K562 (cell line): ENCODE measurements around the gene UBR7. TPM values are rescaled to one million over a fixed set of nuclear protein-coding genes. Genes with fewer than 3 reads are reported as not detected.

ENCODE experiments used
- ARNT ChIP-seq, 2 experiments: fragments of 450-650 bp; IDR thresholded peaks; 2 replicates each; pipeline ENCODE4 v1.6.1; 2016; ENCODE audit warnings: mild to moderate bottlenecking in 1 of 2
- ATF4 ChIP-seq: fragments of 450-650 bp; formaldehyde crosslinking; IDR thresholded peaks from 2 replicates; pipeline ENCODE4 v1.4.0; 2022; ENCODE audit warnings: mild to moderate bottlenecking, moderate library complexity
- BCOR ChIP-seq: fragments of 450-650 bp; IDR thresholded peaks from 2 replicates; pipeline ENCODE4 v1.6.1; 2016
- BRCA1 ChIP-seq, 2 experiments: fragments of 450-650 bp in 1 of 2; sonication (generic) in 1 of 2; formaldehyde crosslinking in 1 of 2; IDR thresholded peaks; 2 replicates each; pipeline versions ENCODE4 v1.5.0 to v1.6.1; 2017 to 2020; ENCODE audit warnings: mild to moderate bottlenecking in 1 of 2, missing genetic modification reagents in 1 of 2
- CBFB ChIP-seq: sonication (generic); formaldehyde crosslinking; IDR thresholded peaks from 2 replicates; pipeline ENCODE4 v1.4.0; 2020; ENCODE audit warnings: mild to moderate bottlenecking, missing genetic modification reagents
- CXXC5 ChIP-seq: fragments of 250-450 bp; sonication (Bioruptor Pico); IDR thresholded peaks from 2 replicates; pipeline ENCODE4 v1.8.0; 2022; ENCODE audit warnings: inconsistent platforms, mild to moderate bottlenecking, moderate library complexity
- E2F5 ChIP-seq: sonication (generic); formaldehyde crosslinking; IDR thresholded peaks from 2 replicates; pipeline ENCODE4 v1.8.0; 2022; ENCODE audit warnings: mild to moderate bottlenecking, missing genetic modification reagents
- ETS1 ChIP-seq: conservative IDR thresholded peaks from 2 replicates; pipeline ENCODE4 v1.6.1; 2011; ENCODE audit warnings: low read depth, mild to moderate bottlenecking, low read length; ENCODE audit not compliant: control insufficient read depth
- HDAC2 ChIP-seq: fragments of 450-650 bp; IDR thresholded peaks from 2 replicates; pipeline ENCODE4 v1.6.1; 2016; ENCODE audit warnings: mild to moderate bottlenecking
- HDGF ChIP-seq: fragments of 450-650 bp; IDR thresholded peaks from 2 replicates; pipeline ENCODE4 v1.6.1; 2016
- HNRNPH1 ChIP-seq: fragments of 200-400 bp; formaldehyde crosslinking; optimal IDR thresholded peaks from 2 replicates; pipeline ENCODE3; 2017; ENCODE audit warnings: low read depth, mild to moderate bottlenecking, low read length, moderate library complexity
- NFE2 ChIP-seq: IDR thresholded peaks from 2 replicates; pipeline ENCODE4 v1.6.1; 2014; ENCODE audit warnings: antibody characterized with exemption, low read depth
- POLR2A ChIP-seq: fragments of 450-650 bp; conservative IDR thresholded peaks from 2 replicates; pipeline ENCODE4 v1.6.1; 2016
- SLC30A9 ChIP-seq: fragments of 250-450 bp; sonication (Bioruptor Pico); IDR thresholded peaks from 2 replicates; pipeline ENCODE4 v1.8.0; 2022; ENCODE audit warnings: mild to moderate bottlenecking, moderate library complexity
- TAF1 ChIP-seq: IDR thresholded peaks from 2 replicates; pipeline ENCODE4 v1.6.1; 2011; ENCODE audit warnings: mild to moderate bottlenecking, low read length, moderate library complexity; ENCODE audit not compliant: insufficient read depth, control insufficient read depth, severe bottlenecking; ENCODE audit errors: extremely low read depth
- U2AF2 ChIP-seq: fragments of 200-400 bp; formaldehyde crosslinking; optimal IDR thresholded peaks from 2 replicates; pipeline ENCODE3; 2017; ENCODE audit warnings: low read depth, mild to moderate bottlenecking, low read length
- ZBTB7A ChIP-seq: IDR thresholded peaks from 2 replicates; pipeline ENCODE4 v1.6.1; 2011; ENCODE audit warnings: low read depth, mild to moderate bottlenecking, low read length, moderate library complexity, borderline replicate concordance; ENCODE audit not compliant: control insufficient read depth
- ZNF23 ChIP-seq: fragments of 250-450 bp; sonication (Bioruptor Pico); IDR thresholded peaks from 2 replicates; pipeline ENCODE4 v1.4.0; 2020; ENCODE audit warnings: mild to moderate bottlenecking
- polyA plus RNA-seq, 8 experiments: library from polyadenylated mRNA; depleted of rRNA in 4 of 8; stranded (reverse) in 5 of 8; unstranded in 3 of 8; fragments of >200 nt; fragmentation: Nextera tagmentation in 2 of 8; fragmentation: Illumina TruSeq in 1 of 8; extraction: Ambion mirVana in 2 of 8; extraction: Trizol in 1 of 8; gene quantifications; 2 replicates each; pipeline versions ENCODE4 v1.2.1 to v1.2.3, GENCODE V29; 2011 to 2014; ENCODE audit warnings: inconsistent platforms in 1 of 8, missing spikeins in 1 of 8
- total RNA-seq, 7 experiments: library from RNA; depleted of rRNA in 6 of 7; stranded (reverse); fragments of >200 nt in 6 of 7; fragmentation: Illumina TruSeq in 2 of 7; extraction: Trizol in 2 of 7; gene quantifications; 2 replicates each; pipeline versions ENCODE4 v1.2.1 to v1.2.3, GENCODE V29; 2011 to 2021; ENCODE audit warnings: low replicate concordance in 1 of 7
- TF ChIP-seq, protein P1 (sequence below), 2 experiments: fragments of 450-650 bp; IDR thresholded peaks; 2 replicates each; pipeline ENCODE4 v1.6.1; 2018; ENCODE audit warnings: mild to moderate bottlenecking in 2 of 2, low read depth in 1 of 2; ENCODE audit not compliant: partially characterized antibody in 2 of 2
- TF ChIP-seq, protein P2 (sequence below): sonication (generic); formaldehyde crosslinking; IDR thresholded peaks from 2 replicates; pipeline ENCODE4 v1.8.0; 2022; ENCODE audit warnings: mild to moderate bottlenecking, low read depth, missing genetic modification reagents

The UBR7 gene
- total and polyA plus RNA-seq, 9 of the 15 experiments (the other 6 are each of a cell fraction or from before 2014, with no cell fraction given), result 12.5 to 63.0 (median 34.4) TPM

GRCh38 chr14:93184391-93185348 lies 22.4 kb upstream of the UBR7 start, which contains the start of the genes LYSET and MOAP1 (continued):
- TF ChIP-seq, protein P1, sequence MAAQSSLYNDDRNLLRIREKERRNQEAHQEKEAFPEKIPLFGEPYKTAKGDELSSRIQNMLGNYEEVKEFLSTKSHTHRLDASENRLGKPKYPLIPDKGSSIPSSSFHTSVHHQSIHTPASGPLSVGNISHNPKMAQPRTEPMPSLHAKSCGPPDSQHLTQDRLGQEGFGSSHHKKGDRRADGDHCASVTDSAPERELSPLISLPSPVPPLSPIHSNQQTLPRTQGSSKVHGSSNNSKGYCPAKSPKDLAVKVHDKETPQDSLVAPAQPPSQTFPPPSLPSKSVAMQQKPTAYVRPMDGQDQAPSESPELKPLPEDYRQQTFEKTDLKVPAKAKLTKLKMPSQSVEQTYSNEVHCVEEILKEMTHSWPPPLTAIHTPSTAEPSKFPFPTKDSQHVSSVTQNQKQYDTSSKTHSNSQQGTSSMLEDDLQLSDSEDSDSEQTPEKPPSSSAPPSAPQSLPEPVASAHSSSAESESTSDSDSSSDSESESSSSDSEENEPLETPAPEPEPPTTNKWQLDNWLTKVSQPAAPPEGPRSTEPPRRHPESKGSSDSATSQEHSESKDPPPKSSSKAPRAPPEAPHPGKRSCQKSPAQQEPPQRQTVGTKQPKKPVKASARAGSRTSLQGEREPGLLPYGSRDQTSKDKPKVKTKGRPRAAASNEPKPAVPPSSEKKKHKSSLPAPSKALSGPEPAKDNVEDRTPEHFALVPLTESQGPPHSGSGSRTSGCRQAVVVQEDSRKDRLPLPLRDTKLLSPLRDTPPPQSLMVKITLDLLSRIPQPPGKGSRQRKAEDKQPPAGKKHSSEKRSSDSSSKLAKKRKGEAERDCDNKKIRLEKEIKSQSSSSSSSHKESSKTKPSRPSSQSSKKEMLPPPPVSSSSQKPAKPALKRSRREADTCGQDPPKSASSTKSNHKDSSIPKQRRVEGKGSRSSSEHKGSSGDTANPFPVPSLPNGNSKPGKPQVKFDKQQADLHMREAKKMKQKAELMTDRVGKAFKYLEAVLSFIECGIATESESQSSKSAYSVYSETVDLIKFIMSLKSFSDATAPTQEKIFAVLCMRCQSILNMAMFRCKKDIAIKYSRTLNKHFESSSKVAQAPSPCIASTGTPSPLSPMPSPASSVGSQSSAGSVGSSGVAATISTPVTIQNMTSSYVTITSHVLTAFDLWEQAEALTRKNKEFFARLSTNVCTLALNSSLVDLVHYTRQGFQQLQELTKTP (IDR thresholded peaks at IDR 0.05; ENCODE audit: low read depth in 1 of 2, partially characterized antibody in 2 of 2), result no peak
- TF ChIP-seq HDGF (no peak), ETS1 (peak; percentile 54; the same call in 1 of the 2 replicates), TAF1 (peak; percentile 34), POLR2A (peak; percentile 74), ZNF23 (CRISPR knock-in tag) (no peak), ATF4 (no peak), HDAC2 (no peak), ARNT (IDR thresholded peaks at IDR 0.05) (no peak), BCOR (no peak), NFE2 (no peak), U2AF2 (no peak), CBFB (CRISPR knock-in tag) (no peak), BRCA1 (IDR thresholded peaks at IDR 0.05) (no peak), BRCA1 (CRISPR knock-in tag; IDR thresholded peaks at IDR 0.05) (no peak), ZBTB7A (peak; percentile 39; the same call in 1 of the 2 replicates), HNRNPH1 (no peak), E2F5 (CRISPR knock-in tag) (no peak), SLC30A9 (CRISPR knock-in tag) (no peak), CXXC5 (CRISPR knock-in tag) (peak; percentile 76)
- TF ChIP-seq, protein P2, sequence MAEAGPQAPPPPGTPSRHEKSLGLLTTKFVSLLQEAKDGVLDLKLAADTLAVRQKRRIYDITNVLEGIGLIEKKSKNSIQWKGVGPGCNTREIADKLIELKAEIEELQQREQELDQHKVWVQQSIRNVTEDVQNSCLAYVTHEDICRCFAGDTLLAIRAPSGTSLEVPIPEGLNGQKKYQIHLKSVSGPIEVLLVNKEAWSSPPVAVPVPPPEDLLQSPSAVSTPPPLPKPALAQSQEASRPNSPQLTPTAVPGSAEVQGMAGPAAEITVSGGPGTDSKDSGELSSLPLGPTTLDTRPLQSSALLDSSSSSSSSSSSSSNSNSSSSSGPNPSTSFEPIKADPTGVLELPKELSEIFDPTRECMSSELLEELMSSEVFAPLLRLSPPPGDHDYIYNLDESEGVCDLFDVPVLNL (CRISPR knock-in tag), result no peak
